IMR-90 (cell line): ENCODE data around the gene IFIH1. TPM values are rescaled to one million over a fixed set of nuclear protein-coding genes. Genes with fewer than 3 reads are reported as not detected.

Experiments
- ATAC-seq: fragments of 200-7000 bp; cut with Tn5 transposase; 2 replicates; pipeline ENCODE4 v1.9.1; 2020; ENCODE audit warnings: low read depth, mild to moderate bottlenecking, moderate library complexity
- BruUV-seq: library from RNA; stranded (reverse); fragments of 400-500 nt; replicated peaks from 2 replicates; lab custom pipeline; 2021; lab: Mats Ljungman, UMichigan
- CTCF ChIA-PET: fragments of 300-600 bp; formaldehyde crosslinking; extraction: SDS; loops from one replicate; lab custom pipeline; 2021; ENCODE audit warnings: antibody characterized with exemption; lab: Yijun Ruan, JAX
- POLR2A ChIA-PET: fragments of 300-600 bp; sonication (Branson Sonifier 250); formaldehyde crosslinking; loops from one replicate; lab custom pipeline; 2022; ENCODE audit warnings: antibody characterized with exemption; ENCODE audit not compliant: unreplicated experiment; lab: Charles Lee
- DNase-seq: peaks from one replicate; pipeline ENCODE4 v3.0.0; 2013
- H2AFZ ChIP-seq: replicated peaks from 2 replicates; pipeline ENCODE3; 2013; ENCODE audit warnings: low read length, mild to moderate bottlenecking; ENCODE audit not compliant: poor library complexity
- H2AK5ac ChIP-seq: 2 replicates; pipeline ENCODE4 v1.6.1; 2013; ENCODE audit warnings: low read depth, low read length, inconsistent platforms
- H2AK9ac ChIP-seq: replicated peaks from 2 replicates; pipeline ENCODE3; 2013; ENCODE audit warnings: mild to moderate bottlenecking, low read depth, low read length, moderate library complexity; ENCODE audit not compliant: poor library complexity
- H2BK120ac ChIP-seq: 2 replicates; pipeline ENCODE4 v1.6.1; 2013; ENCODE audit warnings: low read depth, low read length, inconsistent platforms
- H2BK15ac ChIP-seq: 3 replicates; pipeline ENCODE4 v1.6.1; 2013; ENCODE audit warnings: low read depth, low read length, inconsistent platforms
- H2BK20ac ChIP-seq: 2 replicates; pipeline ENCODE4 v1.6.1; 2013; ENCODE audit warnings: low read depth, mild to moderate bottlenecking, inconsistent platforms, low read length, moderate library complexity
- H2BK5ac ChIP-seq: 2 replicates; pipeline ENCODE4 v1.6.1; 2013; ENCODE audit warnings: mild to moderate bottlenecking, low read depth, low read length, inconsistent platforms; ENCODE audit not compliant: poor library complexity, severe bottlenecking
- H3K14ac ChIP-seq: replicated peaks from 2 replicates; pipeline ENCODE4 v1.6.1; 2013; ENCODE audit warnings: low read depth, low read length, inconsistent platforms
- H3K18ac ChIP-seq: 2 replicates; pipeline ENCODE4 v1.6.1; 2013; ENCODE audit warnings: low read depth, low read length, control low read depth
- H3K23ac ChIP-seq: 2 replicates; pipeline ENCODE4 v1.6.1; 2013; ENCODE audit warnings: low read depth, low read length, inconsistent platforms
- H3K27ac ChIP-seq: 2 replicates; pipeline ENCODE4 v1.5.1; 2013; ENCODE audit warnings: mild to moderate bottlenecking, control low read depth, low read length; ENCODE audit not compliant: insufficient read depth
- H3K27me3 ChIP-seq: 2 replicates; pipeline ENCODE4 v1.6.1; 2013; ENCODE audit warnings: low read length; ENCODE audit not compliant: control insufficient read depth, insufficient read depth
- H3K36me3 ChIP-seq: 2 replicates; pipeline ENCODE4 v1.6.1; 2013; ENCODE audit warnings: low read length, mixed read lengths; ENCODE audit not compliant: control insufficient read depth, insufficient read depth
- H3K4ac ChIP-seq: 2 replicates; pipeline ENCODE4 v1.6.1; 2013; ENCODE audit warnings: low read depth, low read length, inconsistent platforms
- H3K4me1 ChIP-seq: 2 replicates; pipeline ENCODE4 v1.6.1; 2013; ENCODE audit warnings: low read length, mixed read lengths; ENCODE audit not compliant: control insufficient read depth, insufficient read depth
- H3K4me2 ChIP-seq: 2 replicates; pipeline ENCODE4 v1.6.1; 2013; ENCODE audit warnings: low read depth, mild to moderate bottlenecking, control low read depth, low read length, moderate library complexity
- H3K4me3 ChIP-seq: 2 replicates; pipeline ENCODE4 v1.5.1; 2013; ENCODE audit warnings: low read depth, mild to moderate bottlenecking, control low read depth, low read length, moderate library complexity; ENCODE audit not compliant: insufficient read depth
- H3K56ac ChIP-seq: 2 replicates; pipeline ENCODE4 v1.6.1; 2013; ENCODE audit warnings: low read length, inconsistent platforms; ENCODE audit not compliant: insufficient read depth; ENCODE audit errors: extremely low read depth
- H3K79me1 ChIP-seq, 2 experiments: 2 replicates each; pipeline ENCODE4 v1.6.1; 2013; ENCODE audit warnings: low read length in 2 of 2, inconsistent platforms in 1 of 2, low read depth in 1 of 2
- H3K9ac ChIP-seq: 2 replicates; pipeline ENCODE4 v1.6.1; 2013; ENCODE audit warnings: low read depth, low read length, control low read depth
- H3K9me1 ChIP-seq: 2 replicates; pipeline ENCODE4 v1.6.1; 2013; ENCODE audit warnings: low read length, inconsistent platforms; ENCODE audit not compliant: insufficient read depth
- H3K9me3 ChIP-seq: 2 replicates; pipeline ENCODE4 v1.6.1; 2013; ENCODE audit warnings: low read length; ENCODE audit not compliant: control insufficient read depth, insufficient read depth
- H4K20me1 ChIP-seq: 2 replicates; pipeline ENCODE4 v1.6.1; 2013; ENCODE audit warnings: low read length, inconsistent platforms; ENCODE audit not compliant: insufficient read depth
- H4K5ac ChIP-seq: 2 replicates; pipeline ENCODE4 v1.6.1; 2013; ENCODE audit warnings: mild to moderate bottlenecking, low read depth, low read length, control low read depth
- H4K8ac ChIP-seq, 2 experiments: 2 replicates each; pipeline ENCODE4 v1.6.1; 2013; ENCODE audit warnings: low read depth in 2 of 2, low read length in 2 of 2, control low read depth in 1 of 2, inconsistent platforms in 1 of 2
- H4K91ac ChIP-seq: 2 replicates; pipeline ENCODE4 v1.6.1; 2013; ENCODE audit warnings: low read depth, low read length, inconsistent platforms; ENCODE audit not compliant: insufficient read depth
- BHLHE40 ChIP-seq: fragments of 150-350 bp; IDR thresholded peaks from 2 replicates; pipeline ENCODE4 v1.6.1; 2016; ENCODE audit warnings: mild to moderate bottlenecking, low read depth, low read length
- CEBPB ChIP-seq: IDR thresholded peaks from 2 replicates; pipeline ENCODE4 v1.6.1; 2012; ENCODE audit warnings: low read depth, low read length, improper control_type of control experiment
- FOS ChIP-seq: fragments of 150-350 bp; IDR thresholded peaks from 2 replicates; pipeline ENCODE4 v1.6.1; 2016; ENCODE audit warnings: low read depth, low read length
- MAZ ChIP-seq: IDR thresholded peaks from 2 replicates; pipeline ENCODE4 v1.6.1; 2012; ENCODE audit warnings: low read depth, mild to moderate bottlenecking, low read length, improper control_type of control experiment, moderate library complexity, borderline replicate concordance
- MXI1 ChIP-seq: IDR thresholded peaks from 2 replicates; pipeline ENCODE4 v1.6.1; 2012; ENCODE audit warnings: low read depth, mild to moderate bottlenecking, low read length, moderate library complexity, borderline replicate concordance
- NFE2L2 ChIP-seq: fragments of 150-350 bp; IDR thresholded peaks from 2 replicates; pipeline ENCODE4 v1.6.1; 2016; ENCODE audit warnings: low read depth, mild to moderate bottlenecking, low read length
- POLR2A ChIP-seq: IDR thresholded peaks from 2 replicates; pipeline ENCODE4 v1.6.1; 2012; ENCODE audit warnings: mild to moderate bottlenecking, low read depth, low read length
- RAD21 ChIP-seq: IDR thresholded peaks from 2 replicates; pipeline ENCODE4 v1.6.1; 2012; ENCODE audit warnings: low read length, improper control_type of control experiment
- SMC3 ChIP-seq: fragments of 150-350 bp; IDR thresholded peaks from 2 replicates; pipeline ENCODE4 v1.6.1; 2016; ENCODE audit warnings: low read depth, mild to moderate bottlenecking, antibody characterized with exemption, low read length, moderate library complexity
- WGBS, 2 experiments: methylation state at CpG; one replicate each; pipeline versions ENCODE4 v1.1.5 to v1.1.7; 2013; ENCODE audit warnings: missing lambda C conversion rate in 2 of 2; ENCODE audit not compliant: insufficient read length in 1 of 2; ENCODE audit errors: extremely low coverage in 2 of 2; 5-methylcytosine and 5-hydroxymethylcytosine counted together
- dilution Hi-C: fragments of 300-500 bp; cut with HindIII; formaldehyde crosslinking; loops from one replicate; pipeline ENCODE4 v1.14.3; 2018; ENCODE audit warnings: low sequenced_read_pairs; ENCODE audit not compliant: unreplicated experiment
- in situ Hi-C: fragments of 300-500 bp; cut with MboI; formaldehyde crosslinking; loops from 3 replicates; pipeline ENCODE4 v1.14.3; 2019; ENCODE audit warnings: low sequenced_read_pairs, inconsistent platforms, mixed read lengths
- intact Hi-C: fragments of 100-400 bp; cut with micrococcal nuclease; formaldehyde crosslinking; loops from 2 replicates; pipeline ENCODE4 v1.10.0; 2022
- polyA plus RNA-seq, 3 experiments: library from polyadenylated mRNA; depleted of rRNA; stranded (reverse); fragments of >200 nt; gene quantifications; 2 replicates each; pipeline ENCODE4 v1.2.3, GENCODE V29; 2012; ENCODE audit warnings: low replicate concordance in 1 of 3
- total RNA-seq: library from RNA; depleted of rRNA; stranded (reverse); fragments of >200 nt; gene quantifications from 2 replicates; pipeline ENCODE4 v1.2.3, GENCODE V29; 2012

Gene IFIH1
- total and polyA plus RNA-seq, 2 of the 4 experiments (the other 2 are of a cell fraction) = 1.3 to 1.4 TPM

GRCh38 chr2:162244541-162245031, 73.9 kb downstream of the IFIH1 start:
- no TSS peak for BruUV-seq
- no peaks in the 10 kb centered on the region for H3K9me3 ChIP-seq
- peak overlapping the region; percentile 89; the same call in 2 of the 3 replicates for H2BK15ac ChIP-seq
- intact Hi-C loops (loop anchor here (2.0 to 5.0 kb wide), 3 partner anchors 47 to 172 kb away; partner anchors contain the start of gene DPP4), dilution Hi-C loops (no loop called here), in situ Hi-C loops (no loop called here)
- ChIA-PET POLR2A (no interaction called here), CTCF (no interaction called here)
- DNase-seq = peak; percentile 93
- peak overlapping the region; percentile 98 for H2BK20ac ChIP-seq
- H3K18ac ChIP-seq = peak overlapping the region; percentile 97
- peak overlapping the region; percentile 91 for H4K91ac ChIP-seq
- H3K9ac ChIP-seq = peak overlapping the region; percentile 57; the same call in 1 of the 2 replicates
- peak overlapping the region; percentile 59 to 86 for H4K8ac ChIP-seq
- no peak overlapping the region for H2AFZ ChIP-seq
- WGBS, 2 experiments = no CpG with 5 or more reads among the region's 2 CpGs
- peak overlapping the region; percentile 54 for H3K4ac ChIP-seq
- H4K5ac ChIP-seq = peak overlapping the region; percentile 89
- no peaks in the 10 kb centered on the region for H4K20me1 ChIP-seq
- peak; percentile 60 for ATAC-seq
- peak overlapping the region; percentile 99 for H2BK5ac ChIP-seq
- H2BK120ac ChIP-seq = peak overlapping the region; percentile 96
- H3K56ac ChIP-seq = peak overlapping the region; percentile 87
- peaks cover 11% of the 10 kb centered on the region for H3K9me1 ChIP-seq
- H3K27me3 ChIP-seq = no peaks in the 10 kb centered on the region
- TF ChIP-seq MXI1 (no peak), MAZ (peak; percentile 50; the same call in 1 of the 2 replicates), FOS (peak; percentile 86), SMC3 (no peak), NFE2L2 (0 out of 2 replicates have a peak, but pooled peaks have one; percentile 11), BHLHE40 (0 out of 2 replicates have a peak, but pooled peaks have one; percentile 8), RAD21 (no peak), POLR2A (peak; percentile 68; the same call in 1 of the 2 replicates), CEBPB (peak; percentile 87)
- H3K4me1 ChIP-seq = peaks cover 16% of the 10 kb centered on the region
- H3K23ac ChIP-seq = peak overlapping the region; percentile 93
- H3K4me3 ChIP-seq = no peak overlapping the region
- peaks cover 6% of the 10 kb centered on the region for H3K36me3 ChIP-seq
- peak overlapping the region; percentile 66 for H3K4me2 ChIP-seq
- H3K79me1 ChIP-seq = peaks cover 11 to 15% of the 10 kb centered on the region in 2 experiments
- peak overlapping the region; percentile 98 for H3K27ac ChIP-seq
- H3K14ac ChIP-seq = peak overlapping the region; percentile 89
- no peak overlapping the region for H2AK9ac ChIP-seq
- H2AK5ac ChIP-seq = peak overlapping the region; percentile 89; the same call in 1 of the 2 replicates
